K562 (cell line): ENCODE data around the gene XPR1. TPM values are rescaled to one million over a fixed set of nuclear protein-coding genes. Genes with fewer than 3 reads are reported as not detected.

Experiments used
- ASH1L ChIP-seq: fragments of 450-650 bp; IDR thresholded peaks from 2 replicates; pipeline ENCODE4 v1.6.1; 2018; ENCODE audit warnings: borderline replicate concordance, mild to moderate bottlenecking, low read depth; ENCODE audit not compliant: partially characterized antibody
- CBFA2T2 ChIP-seq: fragments of 450-650 bp; conservative IDR thresholded peaks from 2 replicates; pipeline ENCODE4 v1.6.1; 2017; ENCODE audit warnings: mild to moderate bottlenecking
- CREB3L1 ChIP-seq: fragments of 450-650 bp; IDR thresholded peaks from 2 replicates; pipeline ENCODE4 v1.6.1; 2014; ENCODE audit warnings: low read depth, mild to moderate bottlenecking, moderate library complexity, borderline replicate concordance
- CREBBP ChIP-seq: IDR thresholded peaks from one replicate; pipeline ENCODE4 v1.6.1; 2012; ENCODE audit warnings: low read depth, mild to moderate bottlenecking, control low read depth, inconsistent platforms, low read length
- E4F1 ChIP-seq: fragments of 250-450 bp; sonication (Bioruptor Pico); IDR thresholded peaks from 2 replicates; pipeline ENCODE4 v1.5.0; 2021; ENCODE audit warnings: mild to moderate bottlenecking, borderline replicate concordance
- HMBOX1 ChIP-seq: sonication (generic); IDR thresholded peaks from 2 replicates; pipeline ENCODE4 v1.6.1; 2016
- MYNN ChIP-seq, 2 experiments: sonication (generic); formaldehyde crosslinking in 1 of 2; IDR thresholded peaks; 2 replicates each; pipeline versions ENCODE4 v1.5.0 to v1.6.1; 2016 to 2020; ENCODE audit warnings: antibody characterized with exemption in 1 of 2, missing genetic modification reagents in 1 of 2
- PBX2 ChIP-seq, 2 experiments: IDR thresholded peaks in 1 of 2; conservative IDR thresholded peaks in 1 of 2; 2 replicates each; pipeline ENCODE4 v1.6.1; 2016; ENCODE audit warnings: low read depth in 2 of 2, mild to moderate bottlenecking in 1 of 2, missing compliant biosample characterization in 1 of 2, missing genetic modification characterization in 1 of 2, moderate library complexity in 1 of 2
- RBM17 ChIP-seq: fragments of 200-400 bp; formaldehyde crosslinking; IDR thresholded peaks from 2 replicates; pipeline ENCODE4 v1.6.1; 2017; ENCODE audit warnings: low read depth, mild to moderate bottlenecking, low read length, borderline replicate concordance
- SLC30A9 ChIP-seq: fragments of 250-450 bp; sonication (Bioruptor Pico); IDR thresholded peaks from 2 replicates; pipeline ENCODE4 v1.8.0; 2022; ENCODE audit warnings: mild to moderate bottlenecking, moderate library complexity
- TAF1 ChIP-seq: IDR thresholded peaks from 2 replicates; pipeline ENCODE4 v1.6.1; 2011; ENCODE audit warnings: mild to moderate bottlenecking, low read length, moderate library complexity; ENCODE audit not compliant: insufficient read depth, control insufficient read depth, severe bottlenecking; ENCODE audit errors: extremely low read depth
- TARDBP ChIP-seq: fragments of 450-650 bp; IDR thresholded peaks from 2 replicates; pipeline ENCODE4 v1.6.1; 2016
- ZFP1 ChIP-seq: fragments of 450-650 bp; formaldehyde crosslinking; IDR thresholded peaks from 2 replicates; pipeline ENCODE4 v1.4.0; 2020; ENCODE audit warnings: mild to moderate bottlenecking, mixed read lengths
- ZFP30 ChIP-seq: fragments of 250-450 bp; sonication (Bioruptor Pico); IDR thresholded peaks from 2 replicates; pipeline ENCODE4 v1.8.0; 2022; ENCODE audit warnings: moderate library complexity, mild to moderate bottlenecking, inconsistent platforms, borderline replicate concordance
- ZNF124 ChIP-seq: sonication (generic); formaldehyde crosslinking; IDR thresholded peaks from 2 replicates; pipeline ENCODE4 v1.8.1; 2022; ENCODE audit warnings: missing genetic modification reagents
- ZNF239 ChIP-seq: fragments of 250-450 bp; sonication (Bioruptor Pico); IDR thresholded peaks from 2 replicates; pipeline ENCODE4 v1.4.0; 2020; ENCODE audit warnings: mild to moderate bottlenecking
- ZNF274 ChIP-seq: IDR thresholded peaks from 2 replicates; pipeline ENCODE4 v1.6.1; 2011; ENCODE audit warnings: low read depth, mild to moderate bottlenecking, low read length, moderate library complexity, borderline replicate concordance
- ZNF311 ChIP-seq: fragments of 250-450 bp; sonication (Bioruptor Pico); IDR thresholded peaks from 2 replicates; pipeline ENCODE4 v1.4.0; 2020; ENCODE audit warnings: mild to moderate bottlenecking, moderate library complexity
- ZNF436 ChIP-seq: fragments of 250-450, 450-650 bp; sonication (Bioruptor Pico); formaldehyde crosslinking; IDR thresholded peaks from 2 replicates; pipeline ENCODE4 v1.7.0; 2020; ENCODE audit warnings: mild to moderate bottlenecking
- polyA plus RNA-seq, 8 experiments: library from polyadenylated mRNA; depleted of rRNA in 4 of 8; stranded (reverse) in 5 of 8; unstranded in 3 of 8; fragments of >200 nt; fragmentation: Nextera tagmentation in 2 of 8; fragmentation: Illumina TruSeq in 1 of 8; extraction: Ambion mirVana in 2 of 8; extraction: Trizol in 1 of 8; gene quantifications; 2 replicates each; pipeline versions ENCODE4 v1.2.1 to v1.2.3, GENCODE V29; 2011 to 2014; ENCODE audit warnings: inconsistent platforms in 1 of 8, missing spikeins in 1 of 8
- total RNA-seq, 7 experiments: library from RNA; depleted of rRNA in 6 of 7; stranded (reverse); fragments of >200 nt in 6 of 7; fragmentation: Illumina TruSeq in 2 of 7; extraction: Trizol in 2 of 7; gene quantifications; 2 replicates each; pipeline versions ENCODE4 v1.2.1 to v1.2.3, GENCODE V29; 2011 to 2021; ENCODE audit warnings: low replicate concordance in 1 of 7

XPR1 gene
- total and polyA plus RNA-seq, 9 of the 15 experiments (the other 6 are each of a cell fraction or from before 2014, with no cell fraction given): 3.0 to 66.2 (median 38.6) TPM

GRCh38 chr1:180611016-180611930 is 20.5 kb upstream of the XPR1 start (continued):
- TF ChIP-seq E4F1 (CRISPR knock-in tag): no peak
- peak; percentile 45 for TF ChIP-seq TAF1
- 0 out of 2 replicates have a peak, but pooled peaks have one; percentile 34 for TF ChIP-seq MYNN (IDR thresholded peaks at IDR 0.05)
- TF ChIP-seq MYNN (CRISPR knock-in tag; IDR thresholded peaks at IDR 0.05): no peak
- no peak for TF ChIP-seq ZNF436 (CRISPR knock-in tag)
- TF ChIP-seq CBFA2T2: peak; percentile 73
- TF ChIP-seq ZFP30: no peak
- no peak for TF ChIP-seq ZNF239 (CRISPR knock-in tag)
- TF ChIP-seq ASH1L: no peak
- no peak for TF ChIP-seq ZFP1 (CRISPR knock-in tag)
- TF ChIP-seq HMBOX1: no peak
- TF ChIP-seq CREBBP: no peak
- no peak for TF ChIP-seq ZNF274
- TF ChIP-seq TARDBP: no peak
- TF ChIP-seq ZNF124 (CRISPR knock-in tag): no peak
- peak; percentile 58; the same call in 1 of the 2 replicates for TF ChIP-seq CREB3L1
- 0 out of 2 replicates have a peak, but pooled peaks have one; percentile 47 for TF ChIP-seq ZNF311
- TF ChIP-seq RBM17: no peak
- no peak for TF ChIP-seq SLC30A9 (CRISPR knock-in tag)
- no peak for TF ChIP-seq PBX2 (CRISPR knock-in tag; IDR thresholded peaks at IDR 0.05; ENCODE audit: low read depth)
- peak; percentile 73 for TF ChIP-seq PBX2 (tag; conservative IDR thresholded peaks at IDR 0.05; ENCODE audit: low read depth)
